HL-60 (cell line): ENCODE measurements around the gene MAGEL2.

Experiments
- DNase-seq, 2 experiments: peaks; one replicate each; pipeline ENCODE4 v3.0.0-alpha.2; 2010 to 2020; ENCODE audit warnings: low read depth in 1 of 2, low spot score in 1 of 2
- H3K27ac ChIP-seq: fragments of 250-450 bp; sonication (Bioruptor Pico); replicated peaks from 2 replicates; pipeline ENCODE4 v1.5.1; 2020; ENCODE audit warnings: mild to moderate bottlenecking, moderate library complexity
- H3K27me3 ChIP-seq: fragments of 250-450 bp; sonication (Bioruptor Pico); 2 replicates; pipeline ENCODE4 v1.5.1; 2021; ENCODE audit warnings: mild to moderate bottlenecking, moderate library complexity; ENCODE audit not compliant: insufficient read depth, poor library complexity, severe bottlenecking
- H3K4me3 ChIP-seq: replicated peaks from 2 replicates; pipeline ENCODE4 v1.5.1; 2011; ENCODE audit warnings: mild to moderate bottlenecking, control low read depth, low read length; ENCODE audit not compliant: insufficient read depth
- GABPA ChIP-seq: IDR thresholded peaks from 2 replicates; pipeline ENCODE4 v1.6.1; 2012; ENCODE audit warnings: low read depth
- POLR2AphosphoS5 ChIP-seq: IDR thresholded peaks from 2 replicates; pipeline ENCODE4 v1.6.1; 2012; ENCODE audit warnings: low read depth
- SPI1 ChIP-seq: IDR thresholded peaks from 2 replicates; pipeline ENCODE4 v1.6.1; 2012; ENCODE audit warnings: low read depth, mild to moderate bottlenecking, borderline replicate concordance
- long read RNA-seq: library from polyadenylated mRNA; unstranded; transcript quantifications from one replicate; pipeline ENCODE4 v2.0.0, GENCODE V29; 2020
- TF ChIP-seq, protein P1 (sequence below): IDR thresholded peaks from 2 replicates; pipeline ENCODE4 v1.6.1; 2012; ENCODE audit warnings: low read depth; ENCODE audit not compliant: insufficient replicate concordance
- TF ChIP-seq, protein P2 (sequence below): IDR thresholded peaks from one replicate; pipeline ENCODE4 v1.5.1; 2011; ENCODE audit warnings: low read length, control low read depth, inconsistent platforms; ENCODE audit not compliant: insufficient read depth

MAGEL2 gene
- long read RNA-seq, result 0 reads

DNA sequence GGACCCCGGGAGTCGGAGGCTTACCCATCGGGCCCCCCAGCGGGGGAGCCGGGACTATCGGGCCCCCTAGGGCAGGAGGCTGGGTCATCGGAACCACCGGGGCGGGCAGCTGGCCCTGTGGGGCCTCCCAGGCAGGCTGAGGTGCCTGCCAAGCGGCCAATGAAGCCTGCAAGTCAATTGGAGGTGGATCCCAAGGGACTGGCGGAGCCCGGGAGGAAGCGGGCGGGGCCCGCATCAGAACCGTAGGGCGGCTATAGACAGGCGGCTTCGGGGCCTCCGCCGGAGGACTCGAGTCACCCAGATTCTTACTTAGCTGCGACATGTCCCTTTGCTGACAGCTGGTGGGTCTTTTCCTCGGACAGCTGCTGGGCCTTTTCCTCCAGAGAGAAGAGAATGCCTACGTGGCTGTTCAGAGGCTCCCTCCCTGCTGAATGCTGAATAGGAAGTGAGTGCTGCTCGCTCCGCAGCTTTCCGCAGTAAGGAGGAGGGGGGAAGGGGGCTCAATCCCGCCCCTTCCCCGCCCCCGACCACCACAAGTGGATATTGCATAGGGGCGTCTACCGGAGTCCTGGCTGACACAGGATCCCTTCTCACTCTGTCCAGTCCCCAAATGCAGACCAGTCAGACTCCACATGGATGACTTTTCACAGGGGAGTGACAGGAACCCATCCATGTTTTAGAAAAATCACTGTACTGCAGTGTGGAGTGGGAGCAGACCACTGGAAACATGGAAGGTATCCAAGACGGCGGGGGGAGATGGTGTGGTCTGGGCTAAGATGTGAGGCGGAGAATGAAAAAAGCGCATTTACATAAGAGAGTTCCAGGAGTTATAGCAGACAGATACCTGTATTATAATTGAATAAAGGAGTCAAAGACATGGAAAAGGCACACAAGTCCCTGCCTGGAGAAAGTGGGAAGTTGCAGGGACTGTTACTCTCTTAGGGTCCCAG is at the start of gene MAGEL2:
Gene MAGEL2, minus strand, starts transcription at position 447 of the 950 bp plus-strand sequence. Its CDS starts 125 bp downstream, at position 322.
- no peak for DNase-seq
- Histone ChIP-seq H3K4me3 (no peak within 1 kb of the TSS), H3K27ac (no peak within 1 kb of the TSS), H3K27me3 (no peaks in the 10 kb centered on the region)
- TF ChIP-seq, protein P1, sequence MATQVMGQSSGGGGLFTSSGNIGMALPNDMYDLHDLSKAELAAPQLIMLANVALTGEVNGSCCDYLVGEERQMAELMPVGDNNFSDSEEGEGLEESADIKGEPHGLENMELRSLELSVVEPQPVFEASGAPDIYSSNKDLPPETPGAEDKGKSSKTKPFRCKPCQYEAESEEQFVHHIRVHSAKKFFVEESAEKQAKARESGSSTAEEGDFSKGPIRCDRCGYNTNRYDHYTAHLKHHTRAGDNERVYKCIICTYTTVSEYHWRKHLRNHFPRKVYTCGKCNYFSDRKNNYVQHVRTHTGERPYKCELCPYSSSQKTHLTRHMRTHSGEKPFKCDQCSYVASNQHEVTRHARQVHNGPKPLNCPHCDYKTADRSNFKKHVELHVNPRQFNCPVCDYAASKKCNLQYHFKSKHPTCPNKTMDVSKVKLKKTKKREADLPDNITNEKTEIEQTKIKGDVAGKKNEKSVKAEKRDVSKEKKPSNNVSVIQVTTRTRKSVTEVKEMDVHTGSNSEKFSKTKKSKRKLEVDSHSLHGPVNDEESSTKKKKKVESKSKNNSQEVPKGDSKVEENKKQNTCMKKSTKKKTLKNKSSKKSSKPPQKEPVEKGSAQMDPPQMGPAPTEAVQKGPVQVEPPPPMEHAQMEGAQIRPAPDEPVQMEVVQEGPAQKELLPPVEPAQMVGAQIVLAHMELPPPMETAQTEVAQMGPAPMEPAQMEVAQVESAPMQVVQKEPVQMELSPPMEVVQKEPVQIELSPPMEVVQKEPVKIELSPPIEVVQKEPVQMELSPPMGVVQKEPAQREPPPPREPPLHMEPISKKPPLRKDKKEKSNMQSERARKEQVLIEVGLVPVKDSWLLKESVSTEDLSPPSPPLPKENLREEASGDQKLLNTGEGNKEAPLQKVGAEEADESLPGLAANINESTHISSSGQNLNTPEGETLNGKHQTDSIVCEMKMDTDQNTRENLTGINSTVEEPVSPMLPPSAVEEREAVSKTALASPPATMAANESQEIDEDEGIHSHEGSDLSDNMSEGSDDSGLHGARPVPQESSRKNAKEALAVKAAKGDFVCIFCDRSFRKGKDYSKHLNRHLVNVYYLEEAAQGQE, result no peak
- TF ChIP-seq, protein P2, sequence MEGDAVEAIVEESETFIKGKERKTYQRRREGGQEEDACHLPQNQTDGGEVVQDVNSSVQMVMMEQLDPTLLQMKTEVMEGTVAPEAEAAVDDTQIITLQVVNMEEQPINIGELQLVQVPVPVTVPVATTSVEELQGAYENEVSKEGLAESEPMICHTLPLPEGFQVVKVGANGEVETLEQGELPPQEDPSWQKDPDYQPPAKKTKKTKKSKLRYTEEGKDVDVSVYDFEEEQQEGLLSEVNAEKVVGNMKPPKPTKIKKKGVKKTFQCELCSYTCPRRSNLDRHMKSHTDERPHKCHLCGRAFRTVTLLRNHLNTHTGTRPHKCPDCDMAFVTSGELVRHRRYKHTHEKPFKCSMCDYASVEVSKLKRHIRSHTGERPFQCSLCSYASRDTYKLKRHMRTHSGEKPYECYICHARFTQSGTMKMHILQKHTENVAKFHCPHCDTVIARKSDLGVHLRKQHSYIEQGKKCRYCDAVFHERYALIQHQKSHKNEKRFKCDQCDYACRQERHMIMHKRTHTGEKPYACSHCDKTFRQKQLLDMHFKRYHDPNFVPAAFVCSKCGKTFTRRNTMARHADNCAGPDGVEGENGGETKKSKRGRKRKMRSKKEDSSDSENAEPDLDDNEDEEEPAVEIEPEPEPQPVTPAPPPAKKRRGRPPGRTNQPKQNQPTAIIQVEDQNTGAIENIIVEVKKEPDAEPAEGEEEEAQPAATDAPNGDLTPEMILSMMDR, result no peak
- TF ChIP-seq SPI1, result no peak
- no peak for TF ChIP-seq POLR2AphosphoS5
- TF ChIP-seq GABPA, result no peak

DNA sequence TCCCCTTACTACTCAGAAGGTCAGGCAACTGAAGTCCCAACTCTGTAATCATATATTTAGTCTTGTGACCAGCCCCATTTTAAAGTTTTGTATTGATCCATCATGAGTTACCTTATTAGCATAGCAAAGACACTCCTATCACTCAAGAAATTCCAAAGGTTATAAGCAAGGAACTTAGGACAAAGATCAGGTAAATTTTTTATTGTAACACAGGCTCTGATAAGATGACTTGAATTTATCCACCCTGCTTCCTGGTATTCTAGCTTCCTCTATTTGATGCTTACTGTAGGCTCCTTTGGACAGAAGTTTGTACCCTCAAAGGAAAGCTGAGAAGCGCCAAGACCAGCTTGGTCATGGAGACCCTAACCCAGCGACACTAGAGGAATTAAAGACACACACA is 47.6 kb upstream of the MAGEL2 start:
- no peak overlapping the region for H3K27ac ChIP-seq
- no peak overlapping the region for H3K4me3 ChIP-seq
- DNase-seq, result no peak
- H3K27me3 ChIP-seq, result no peaks in the 10 kb centered on the region
- TF ChIP-seq SPI1, result no peak
- TF ChIP-seq, protein P2, result no peak
- TF ChIP-seq, protein P1, result no peak
- no peak for TF ChIP-seq POLR2AphosphoS5
- TF ChIP-seq GABPA, result no peak

DNA sequence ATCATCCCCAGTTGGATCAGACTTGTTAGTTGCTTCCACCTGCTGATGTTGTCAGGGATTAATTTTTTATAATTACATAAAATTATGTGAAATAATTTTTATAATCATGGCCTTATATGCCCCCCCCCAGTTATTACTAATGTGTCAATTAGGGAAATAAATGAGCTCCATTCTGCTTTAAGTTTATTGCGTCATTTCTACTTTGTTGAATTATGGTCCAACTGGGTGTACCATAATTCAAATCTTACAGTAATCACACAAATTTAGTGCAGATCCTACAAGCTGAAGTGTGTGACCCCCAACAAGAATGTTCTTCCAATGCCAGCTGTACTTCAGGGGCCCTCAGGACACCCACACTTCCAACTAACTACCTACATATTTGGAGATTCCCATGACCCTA is 46.9 kb upstream of the MAGEL2 start:
- no peak for DNase-seq
- TF ChIP-seq, protein P2, result no peak
- no peak overlapping the region for H3K4me3 ChIP-seq
- H3K27ac ChIP-seq, result no peak overlapping the region
- no peaks in the 10 kb centered on the region for H3K27me3 ChIP-seq

DNA sequence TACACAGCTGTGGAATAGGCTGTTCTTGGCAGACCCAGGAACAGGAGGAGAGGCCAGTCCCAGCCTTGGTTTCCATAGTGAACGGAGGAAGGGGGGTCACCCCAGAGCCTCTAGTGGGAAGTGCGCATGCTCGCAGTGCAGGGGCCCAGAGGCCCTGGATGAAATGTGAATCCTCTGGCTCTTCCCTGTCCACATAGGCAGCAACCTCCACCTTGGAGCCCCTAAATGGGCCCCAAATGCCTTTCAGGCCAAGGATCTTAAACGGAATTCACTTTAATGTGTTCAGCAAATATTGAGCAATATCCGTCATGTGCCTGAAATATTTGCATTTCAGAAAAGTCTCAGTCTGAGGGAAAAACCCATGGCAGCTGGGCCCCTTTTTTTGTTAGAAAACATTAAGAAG is 42.8 kb upstream of the MAGEL2 start:
- Histone ChIP-seq H3K27me3 (no peaks in the 10 kb centered on the region), H3K4me3 (no peak overlapping the region), H3K27ac (no peak overlapping the region)
- TF ChIP-seq, protein P1, result no peak
- TF ChIP-seq, protein P2, result no peak
- TF ChIP-seq SPI1, result no peak
- no peak for TF ChIP-seq GABPA
- TF ChIP-seq POLR2AphosphoS5, result no peak
- no peak for DNase-seq
